ENCODE measurements around the gene MICB.

Gene MICB

GRCh38 chr6:31541658-31542521 is 43.9 kb downstream of the MICB start, which contains the start of gene DDX39B:
TSS of gene DDX39B (minus strand) at chr6:31542003. CDS start at chr6:31540532, 1,471 bp downstream.
- DNase-seq = peak; percentile 95

- DNase-seq = no peak
These were observed 45.7 kb downstream of the MICB start for GRCh38 chr6:31543639-31544038.

- no peak for DNase-seq
These were observed 46.7 kb downstream of the MICB start for GRCh38 chr6:31544676-31545075.

GRCh38 chr6:31545291-31545690 is 47.3 kb downstream of the MICB start:
- no peak for DNase-seq

- DNase-seq = peak; percentile 85
These were observed 48.5 kb downstream of the MICB start, which contains the start of gene ATP6V1G2 for GRCh38 chr6:31546339-31546957. TSS of gene ATP6V1G2 (minus strand) at chr6:31546608. CDS start at chr6:31546559, 49 bp downstream.

GRCh38 chr6:31546958-31547726 is 49.2 kb downstream of the MICB start, which contains the start of gene NFKBIL1:
TSS of gene NFKBIL1 (plus strand) at chr6:31547608. CDS start at chr6:31547695, 87 bp downstream.
- DNase-seq = peak; percentile 91

GRCh38 chr6:31547727-31548543 is 50.0 kb downstream of the MICB start:
- no peak for DNase-seq

- no peak for DNase-seq
These were observed 50.6 kb downstream of the MICB start for GRCh38 chr6:31548544-31548873.

GRCh38 chr6:31551371-31551770 is 53.4 kb downstream of the MICB start:
- DNase-seq = peak; percentile 79

- no peak for DNase-seq
These were observed 58.4 kb downstream of the MICB start for GRCh38 chr6:31556307-31556706.

GRCh38 chr6:31557443-31558317 is 59.7 kb downstream of the MICB start:
- DNase-seq = no peak

- no peak for DNase-seq
These were observed 60.3 kb downstream of the MICB start for GRCh38 chr6:31558318-31558625.

- DNase-seq = peak; percentile 73
These were observed 60.9 kb downstream of the MICB start for GRCh38 chr6:31558631-31559500.

GRCh38 chr6:31559606-31559957 is 61.6 kb downstream of the MICB start:
- no peak for DNase-seq

- DNase-seq = peak; percentile 69
These were observed 62.2 kb downstream of the MICB start for GRCh38 chr6:31559958-31560696.

GRCh38 chr6:31560697-31561058 is 62.7 kb downstream of the MICB start:
- no peak for DNase-seq
